Rectal smooth muscle tissue (tissue), 1 donor: ENCODE measurements around the gene ZSWIM5.
"Not testable (repeated sequence)": the region's sequence is repeated elsewhere in the genome, so short reads cannot be mapped to it uniquely, and the experiment has no call there.

ENCODE experiments used
- H3K27ac ChIP-seq: one replicate; pipeline ENCODE4 v1.7.0; 2013; ENCODE audit warnings: low read depth, low read length, inconsistent platforms
- H3K27me3 ChIP-seq: one replicate; pipeline ENCODE4 v1.7.0; 2013; ENCODE audit warnings: low read length; ENCODE audit not compliant: control insufficient read depth, insufficient read depth
- H3K36me3 ChIP-seq: one replicate; pipeline ENCODE4 v1.7.0; 2013; ENCODE audit warnings: low read length; ENCODE audit not compliant: control insufficient read depth, insufficient read depth
- H3K4me1 ChIP-seq: one replicate; pipeline ENCODE4 v1.7.0; 2013; ENCODE audit warnings: low read length; ENCODE audit not compliant: control insufficient read depth, insufficient read depth
- H3K4me3 ChIP-seq: one replicate; pipeline ENCODE4 v1.7.0; 2013; ENCODE audit warnings: low read length
- H3K9ac ChIP-seq: one replicate; pipeline ENCODE4 v1.7.0; 2013; ENCODE audit warnings: low read length

ZSWIM5 gene

GRCh38 chr1:45162041-45163035, 44.1 kb downstream of the ZSWIM5 start:
- not testable (repeated sequence) for H3K4me3 ChIP-seq

GRCh38 chr1:45155957-45156356, 50.4 kb downstream of the ZSWIM5 start:
- no peaks in the 10 kb centered on the region for H3K36me3 ChIP-seq
- H3K9ac ChIP-seq = no peak overlapping the region
- no peak overlapping the region for H3K4me3 ChIP-seq
- no peaks in the 10 kb centered on the region for H3K27me3 ChIP-seq
- no peaks in the 10 kb centered on the region for H3K4me1 ChIP-seq
- H3K27ac ChIP-seq = no peak overlapping the region

More at GRCh38 chr1:45162041-45163035, 44.1 kb downstream of the ZSWIM5 start:
- not testable (repeated sequence) for H3K27me3 ChIP-seq, H3K36me3 ChIP-seq, H3K9ac ChIP-seq, H3K27ac ChIP-seq, H3K4me1 ChIP-seq

DNA sequence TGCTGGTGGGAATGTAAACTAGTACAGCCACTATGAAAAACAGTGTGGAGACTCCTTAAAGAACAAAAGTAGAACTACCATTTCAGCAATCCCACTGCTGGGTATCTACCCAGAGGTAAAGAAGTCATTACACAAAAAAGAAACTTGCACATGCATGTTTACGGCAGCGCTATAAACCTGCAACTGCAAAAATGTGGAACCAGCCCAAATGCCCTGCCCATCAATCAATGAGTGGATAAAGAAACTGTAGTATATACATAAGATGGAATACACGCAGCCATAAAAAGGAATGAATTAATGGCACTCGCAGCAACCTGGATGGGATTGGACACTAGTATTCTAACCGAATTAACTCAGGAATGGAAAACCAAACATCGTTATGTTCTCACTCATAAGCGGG, 51.0 kb downstream of the ZSWIM5 start:
- Histone ChIP-seq H3K36me3 (no peaks in the 10 kb centered on the region), H3K27me3 (no peaks in the 10 kb centered on the region), H3K9ac (no peak overlapping the region), H3K4me3 (no peak overlapping the region), H3K4me1 (no peaks in the 10 kb centered on the region), H3K27ac (no peak overlapping the region)

GRCh38 chr1:45152126-45152525, 54.3 kb downstream of the ZSWIM5 start:
- Histone ChIP-seq H3K36me3 (no peaks in the 10 kb centered on the region), H3K4me1 (no peaks in the 10 kb centered on the region), H3K27me3 (no peaks in the 10 kb centered on the region), H3K9ac (no peak overlapping the region), H3K4me3 (no peak overlapping the region), H3K27ac (no peak overlapping the region)

- Histone ChIP-seq H3K9ac (no peak overlapping the region), H3K27me3 (no peaks in the 10 kb centered on the region), H3K4me3 (no peak overlapping the region), H3K4me1 (no peaks in the 10 kb centered on the region), H3K36me3 (no peaks in the 10 kb centered on the region), H3K27ac (no peak overlapping the region)
Measured at GRCh38 chr1:45148209-45148825, 58.1 kb downstream of the ZSWIM5 start.

DNA sequence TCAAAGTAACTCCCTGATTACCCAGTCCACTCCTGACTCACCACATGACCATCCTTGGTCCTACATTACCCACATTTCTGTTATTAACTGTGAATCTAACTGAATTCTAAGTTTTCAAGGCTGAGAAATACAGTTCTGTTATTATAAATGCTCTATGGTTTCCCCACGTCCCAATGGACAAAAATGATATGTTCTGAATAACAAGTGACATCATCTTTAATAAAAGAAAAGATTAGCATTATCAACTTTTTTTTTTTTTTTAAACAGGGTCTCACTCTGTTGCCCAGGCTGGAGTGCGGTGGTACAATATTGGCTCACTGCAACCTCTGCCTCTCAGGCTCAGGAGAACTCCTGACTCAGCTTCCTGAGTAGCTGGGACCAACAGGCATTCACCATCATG, 59.6 kb downstream of the ZSWIM5 start:
- no peak overlapping the region for H3K4me3 ChIP-seq

GRCh38 chr1:45141247-45142003, 65.0 kb downstream of the ZSWIM5 start:
- H3K9ac ChIP-seq = no peak overlapping the region
- no peak overlapping the region for H3K4me3 ChIP-seq
- H3K36me3 ChIP-seq = no peaks in the 10 kb centered on the region
- H3K27ac ChIP-seq = no peak overlapping the region
- no peaks in the 10 kb centered on the region for H3K4me1 ChIP-seq
- H3K27me3 ChIP-seq = no peaks in the 10 kb centered on the region

More for the DNA sequence above, 59.6 kb downstream of the ZSWIM5 start:
- Histone ChIP-seq H3K4me1 (no peaks in the 10 kb centered on the region), H3K27ac (no peak overlapping the region), H3K9ac (no peak overlapping the region), H3K27me3 (no peaks in the 10 kb centered on the region), H3K36me3 (no peaks in the 10 kb centered on the region)

GRCh38 chr1:45136984-45137383, 69.4 kb downstream of the ZSWIM5 start:
- no peak overlapping the region for H3K4me3 ChIP-seq
- no peaks in the 10 kb centered on the region for H3K4me1 ChIP-seq
- no peak overlapping the region for H3K9ac ChIP-seq
- H3K36me3 ChIP-seq = no peaks in the 10 kb centered on the region
- H3K27me3 ChIP-seq = no peaks in the 10 kb centered on the region
- H3K27ac ChIP-seq = no peak overlapping the region

- Histone ChIP-seq H3K9ac (no peak overlapping the region), H3K27ac (no peak overlapping the region)
Measured at GRCh38 chr1:45135316-45135715, 71.1 kb downstream of the ZSWIM5 start.

DNA sequence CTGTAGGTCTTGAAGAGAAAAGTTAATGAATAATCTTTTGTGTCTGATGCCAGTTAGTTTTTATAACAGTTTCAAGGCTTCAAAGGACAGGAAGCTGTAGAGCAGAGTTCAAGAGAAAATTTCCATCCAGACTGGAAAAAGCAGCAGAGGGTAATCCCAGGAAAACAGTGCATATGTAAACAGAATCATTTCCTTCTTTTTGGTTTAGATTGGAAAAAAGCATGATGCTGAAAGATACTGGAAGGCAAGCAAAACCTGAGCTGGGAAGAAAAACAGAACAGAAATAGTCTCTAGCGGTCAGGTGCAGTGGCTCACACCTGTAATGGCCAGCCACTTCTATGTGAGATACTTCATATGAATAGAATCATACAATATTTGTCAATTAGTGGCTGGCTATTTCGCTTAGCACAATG, 71.9 kb downstream of the ZSWIM5 start:
- Histone ChIP-seq H3K9ac (no peak overlapping the region), H3K27me3 (no peaks in the 10 kb centered on the region), H3K4me3 (no peak overlapping the region), H3K4me1 (no peaks in the 10 kb centered on the region), H3K36me3 (no peaks in the 10 kb centered on the region), H3K27ac (no peak overlapping the region)

More at GRCh38 chr1:45135316-45135715, 71.1 kb downstream of the ZSWIM5 start:
- H3K4me1 ChIP-seq = no peaks in the 10 kb centered on the region
- H3K4me3 ChIP-seq = no peak overlapping the region
- H3K27me3 ChIP-seq = no peaks in the 10 kb centered on the region
- no peaks in the 10 kb centered on the region for H3K36me3 ChIP-seq

GRCh38 chr1:45132719-45133118, 73.7 kb downstream of the ZSWIM5 start:
- H3K36me3 ChIP-seq, H3K9ac ChIP-seq, H3K4me1 ChIP-seq, H3K4me3 ChIP-seq, H3K27ac ChIP-seq, H3K27me3 ChIP-seq: not testable (repeated sequence)

DNA sequence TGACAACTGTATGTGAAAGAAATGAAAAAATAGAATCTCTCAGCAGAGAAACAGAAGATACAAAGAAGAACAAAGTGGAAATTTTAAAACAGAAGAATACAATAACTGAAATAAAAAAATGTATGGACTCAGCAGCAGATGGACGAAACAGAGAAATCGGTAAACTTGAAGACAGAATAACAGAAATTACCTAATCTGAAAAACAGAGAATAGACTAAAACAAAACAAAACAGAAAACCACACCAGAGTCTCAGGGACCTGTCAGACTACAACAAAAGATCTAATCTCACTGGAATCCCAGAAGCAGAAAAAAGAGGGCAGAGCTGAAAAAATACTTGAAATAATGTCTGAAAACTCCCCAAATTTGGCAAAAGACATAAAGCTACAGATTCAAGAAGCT, 83.0 kb downstream of the ZSWIM5 start:
- no peaks in the 10 kb centered on the region for H3K4me1 ChIP-seq
- H3K27me3 ChIP-seq = no peaks in the 10 kb centered on the region
- H3K36me3 ChIP-seq = no peaks in the 10 kb centered on the region
- H3K9ac ChIP-seq = no peak overlapping the region
- no peak overlapping the region for H3K4me3 ChIP-seq
- no peak overlapping the region for H3K27ac ChIP-seq
